K562 (cell line): ENCODE data around the gene PAQR4. TPM values are rescaled to one million over a fixed set of nuclear protein-coding genes. Genes with fewer than 3 reads are reported as not detected.

Source experiments
- HSF4 ChIP-seq: fragments of 250-450 bp; sonication (Bioruptor Pico); IDR thresholded peaks from 2 replicates; pipeline ENCODE4 v2.1.2; 2022; ENCODE audit warnings: mild to moderate bottlenecking, moderate library complexity, borderline replicate concordance
- KAT7 ChIP-seq: sonication (generic); formaldehyde crosslinking; IDR thresholded peaks from 2 replicates; pipeline ENCODE4 v1.8.0; 2022; ENCODE audit warnings: missing genetic modification reagents, mild to moderate bottlenecking, borderline replicate concordance
- KDM1A ChIP-seq, 2 experiments: fragments of 450-650 bp; IDR thresholded peaks; 2 replicates each; pipeline ENCODE4 v1.6.1; 2016; ENCODE audit warnings: mild to moderate bottlenecking in 2 of 2
- KLF10 ChIP-seq: fragments of 250-450 bp; sonication (Bioruptor Pico); IDR thresholded peaks from 2 replicates; pipeline ENCODE4 v1.6.1; 2021; ENCODE audit warnings: matching md5 sums
- NCOA1 ChIP-seq: fragments of 450-650 bp; IDR thresholded peaks from 2 replicates; pipeline ENCODE4 v1.6.1; 2016; ENCODE audit warnings: low read depth
- NFRKB ChIP-seq: fragments of 450-650 bp; IDR thresholded peaks from 2 replicates; pipeline ENCODE4 v1.6.1; 2016; ENCODE audit warnings: low read depth
- NKRF ChIP-seq: fragments of 450-650 bp; IDR thresholded peaks from 2 replicates; pipeline ENCODE4 v1.6.1; 2016; ENCODE audit warnings: borderline replicate concordance
- PURB ChIP-seq: sonication (generic); formaldehyde crosslinking; IDR thresholded peaks from 2 replicates; pipeline ENCODE4 v1.9.0; 2021; ENCODE audit warnings: low read depth, mild to moderate bottlenecking, missing genetic modification reagents
- RUNX1 ChIP-seq: sonication (generic); IDR thresholded peaks from 2 replicates; pipeline ENCODE4 v1.6.1; 2016; ENCODE audit warnings: antibody characterized with exemption, low read depth
- SRF ChIP-seq, 2 experiments: fragments of 250-450, 450-650 bp in 1 of 2; sonication (Bioruptor Pico) in 1 of 2; sonication (generic) in 1 of 2; formaldehyde crosslinking; IDR thresholded peaks; 2 replicates each; pipeline versions ENCODE4 v1.5.0 to v1.5.1; 2020 to 2022; ENCODE audit warnings: mild to moderate bottlenecking in 1 of 2, missing genetic modification reagents in 1 of 2
- ZBED1 ChIP-seq: IDR thresholded peaks from 2 replicates; pipeline ENCODE4 v1.6.1; 2014
- ZNF507 ChIP-seq: conservative IDR thresholded peaks from 2 replicates; pipeline ENCODE4 v1.6.1; 2017; ENCODE audit warnings: missing genetic modification characterization, missing compliant biosample characterization
- ZNF75A ChIP-seq: fragments of 450-650 bp; formaldehyde crosslinking; IDR thresholded peaks from 2 replicates; pipeline ENCODE4 v1.4.0; 2020; ENCODE audit warnings: mild to moderate bottlenecking
- ZZZ3 ChIP-seq: fragments of 450-650 bp; IDR thresholded peaks from 2 replicates; pipeline ENCODE4 v1.6.1; 2016; ENCODE audit warnings: antibody characterized with exemption, mild to moderate bottlenecking, moderate library complexity
- polyA plus RNA-seq, 8 experiments: library from polyadenylated mRNA; depleted of rRNA in 4 of 8; stranded (reverse) in 5 of 8; unstranded in 3 of 8; fragments of >200 nt; fragmentation: Nextera tagmentation in 2 of 8; fragmentation: Illumina TruSeq in 1 of 8; extraction: Ambion mirVana in 2 of 8; extraction: Trizol in 1 of 8; gene quantifications; 2 replicates each; pipeline versions ENCODE4 v1.2.1 to v1.2.3, GENCODE V29; 2011 to 2014; ENCODE audit warnings: inconsistent platforms in 1 of 8, missing spikeins in 1 of 8
- total RNA-seq, 7 experiments: library from RNA; depleted of rRNA in 6 of 7; stranded (reverse); fragments of >200 nt in 6 of 7; fragmentation: Illumina TruSeq in 2 of 7; extraction: Trizol in 2 of 7; gene quantifications; 2 replicates each; pipeline versions ENCODE4 v1.2.1 to v1.2.3, GENCODE V29; 2011 to 2021; ENCODE audit warnings: low replicate concordance in 1 of 7
- TF ChIP-seq, protein P1 (sequence below): fragments of 250-450 bp; sonication (Bioruptor Pico); IDR thresholded peaks from 2 replicates; pipeline ENCODE4 v1.4.0; 2020; ENCODE audit warnings: mild to moderate bottlenecking, moderate library complexity
- TF ChIP-seq, protein P2 (sequence below), 2 experiments: fragments of 450-650 bp; IDR thresholded peaks; 2 replicates each; pipeline ENCODE4 v1.6.1; 2018; ENCODE audit warnings: mild to moderate bottlenecking in 2 of 2, low read depth in 1 of 2; ENCODE audit not compliant: partially characterized antibody in 2 of 2
- TF ChIP-seq, protein P3 (sequence below): fragments of 250-450 bp; sonication (Bioruptor Pico); IDR thresholded peaks from 2 replicates; pipeline ENCODE4 v1.8.0; 2022; ENCODE audit warnings: moderate library complexity, mild to moderate bottlenecking, inconsistent platforms

PAQR4 gene
- total and polyA plus RNA-seq, 9 of the 15 experiments (the other 6 are each of a cell fraction or from before 2014, with no cell fraction given): 0.62 to 40.4 (median 19.5) TPM

DNA sequence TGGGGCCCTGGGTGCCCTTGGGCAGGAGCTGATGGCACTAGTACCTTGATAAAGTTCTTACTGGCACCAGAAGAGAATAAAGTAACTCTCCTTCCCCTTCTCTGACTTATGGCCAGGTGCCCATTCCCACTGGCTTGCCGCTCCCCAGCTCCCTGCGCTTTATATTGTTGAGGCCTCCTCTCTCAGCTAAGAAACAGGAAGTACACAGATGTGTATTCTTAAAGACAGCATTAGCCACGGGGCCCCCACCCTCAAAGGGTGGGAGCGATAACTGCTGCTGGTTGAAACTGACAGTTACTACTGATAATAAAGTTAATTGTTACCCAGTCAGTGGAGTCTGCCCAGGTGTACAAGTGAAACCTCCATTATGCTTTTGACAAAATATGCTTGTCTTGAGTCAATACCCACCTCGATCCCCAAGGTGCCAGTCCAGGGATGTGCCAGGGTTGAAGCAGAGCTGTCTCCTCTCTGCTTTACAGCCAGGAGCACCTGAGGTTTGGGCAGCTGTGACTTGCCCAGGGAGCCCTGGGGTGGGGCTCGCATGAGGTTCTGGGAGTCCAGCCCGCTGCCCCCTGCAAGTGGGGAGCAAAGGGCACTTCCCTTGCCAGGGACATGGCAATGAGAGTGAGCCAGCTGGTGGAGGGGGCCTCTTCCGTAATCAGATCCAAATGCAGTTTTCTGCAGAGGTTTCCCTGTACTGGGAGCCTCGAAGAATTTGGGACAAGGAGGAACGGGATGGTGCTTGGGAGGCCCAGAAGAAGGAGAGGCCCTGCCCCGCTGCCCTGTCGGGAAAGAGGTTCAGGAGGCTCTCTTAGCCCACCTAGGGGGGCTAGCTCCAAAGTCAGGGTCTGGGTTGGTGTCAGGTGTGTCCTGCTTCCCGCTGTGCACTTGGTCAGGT, 38.2 kb downstream of the PAQR4 start (continued):
- TF ChIP-seq, protein P1, sequence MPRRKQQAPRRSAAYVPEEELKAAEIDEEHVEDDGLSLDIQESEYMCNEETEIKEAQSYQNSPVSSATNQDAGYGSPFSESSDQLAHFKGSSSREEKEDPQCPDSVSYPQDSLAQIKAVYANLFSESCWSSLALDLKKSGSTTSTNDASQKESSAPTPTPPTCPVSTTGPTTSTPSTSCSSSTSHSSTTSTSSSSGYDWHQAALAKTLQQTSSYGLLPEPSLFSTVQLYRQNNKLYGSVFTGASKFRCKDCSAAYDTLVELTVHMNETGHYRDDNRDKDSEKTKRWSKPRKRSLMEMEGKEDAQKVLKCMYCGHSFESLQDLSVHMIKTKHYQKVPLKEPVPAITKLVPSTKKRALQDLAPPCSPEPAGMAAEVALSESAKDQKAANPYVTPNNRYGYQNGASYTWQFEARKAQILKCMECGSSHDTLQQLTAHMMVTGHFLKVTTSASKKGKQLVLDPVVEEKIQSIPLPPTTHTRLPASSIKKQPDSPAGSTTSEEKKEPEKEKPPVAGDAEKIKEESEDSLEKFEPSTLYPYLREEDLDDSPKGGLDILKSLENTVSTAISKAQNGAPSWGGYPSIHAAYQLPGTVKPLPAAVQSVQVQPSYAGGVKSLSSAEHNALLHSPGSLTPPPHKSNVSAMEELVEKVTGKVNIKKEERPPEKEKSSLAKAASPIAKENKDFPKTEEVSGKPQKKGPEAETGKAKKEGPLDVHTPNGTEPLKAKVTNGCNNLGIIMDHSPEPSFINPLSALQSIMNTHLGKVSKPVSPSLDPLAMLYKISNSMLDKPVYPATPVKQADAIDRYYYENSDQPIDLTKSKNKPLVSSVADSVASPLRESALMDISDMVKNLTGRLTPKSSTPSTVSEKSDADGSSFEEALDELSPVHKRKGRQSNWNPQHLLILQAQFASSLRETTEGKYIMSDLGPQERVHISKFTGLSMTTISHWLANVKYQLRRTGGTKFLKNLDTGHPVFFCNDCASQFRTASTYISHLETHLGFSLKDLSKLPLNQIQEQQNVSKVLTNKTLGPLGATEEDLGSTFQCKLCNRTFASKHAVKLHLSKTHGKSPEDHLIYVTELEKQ: no peak
- TF ChIP-seq ZZZ3: no peak
- TF ChIP-seq ZNF507: no peak
- TF ChIP-seq, protein P2, sequence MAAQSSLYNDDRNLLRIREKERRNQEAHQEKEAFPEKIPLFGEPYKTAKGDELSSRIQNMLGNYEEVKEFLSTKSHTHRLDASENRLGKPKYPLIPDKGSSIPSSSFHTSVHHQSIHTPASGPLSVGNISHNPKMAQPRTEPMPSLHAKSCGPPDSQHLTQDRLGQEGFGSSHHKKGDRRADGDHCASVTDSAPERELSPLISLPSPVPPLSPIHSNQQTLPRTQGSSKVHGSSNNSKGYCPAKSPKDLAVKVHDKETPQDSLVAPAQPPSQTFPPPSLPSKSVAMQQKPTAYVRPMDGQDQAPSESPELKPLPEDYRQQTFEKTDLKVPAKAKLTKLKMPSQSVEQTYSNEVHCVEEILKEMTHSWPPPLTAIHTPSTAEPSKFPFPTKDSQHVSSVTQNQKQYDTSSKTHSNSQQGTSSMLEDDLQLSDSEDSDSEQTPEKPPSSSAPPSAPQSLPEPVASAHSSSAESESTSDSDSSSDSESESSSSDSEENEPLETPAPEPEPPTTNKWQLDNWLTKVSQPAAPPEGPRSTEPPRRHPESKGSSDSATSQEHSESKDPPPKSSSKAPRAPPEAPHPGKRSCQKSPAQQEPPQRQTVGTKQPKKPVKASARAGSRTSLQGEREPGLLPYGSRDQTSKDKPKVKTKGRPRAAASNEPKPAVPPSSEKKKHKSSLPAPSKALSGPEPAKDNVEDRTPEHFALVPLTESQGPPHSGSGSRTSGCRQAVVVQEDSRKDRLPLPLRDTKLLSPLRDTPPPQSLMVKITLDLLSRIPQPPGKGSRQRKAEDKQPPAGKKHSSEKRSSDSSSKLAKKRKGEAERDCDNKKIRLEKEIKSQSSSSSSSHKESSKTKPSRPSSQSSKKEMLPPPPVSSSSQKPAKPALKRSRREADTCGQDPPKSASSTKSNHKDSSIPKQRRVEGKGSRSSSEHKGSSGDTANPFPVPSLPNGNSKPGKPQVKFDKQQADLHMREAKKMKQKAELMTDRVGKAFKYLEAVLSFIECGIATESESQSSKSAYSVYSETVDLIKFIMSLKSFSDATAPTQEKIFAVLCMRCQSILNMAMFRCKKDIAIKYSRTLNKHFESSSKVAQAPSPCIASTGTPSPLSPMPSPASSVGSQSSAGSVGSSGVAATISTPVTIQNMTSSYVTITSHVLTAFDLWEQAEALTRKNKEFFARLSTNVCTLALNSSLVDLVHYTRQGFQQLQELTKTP (IDR thresholded peaks at IDR 0.05; ENCODE audit: low read depth in 1 of 2, partially characterized antibody in 2 of 2): peak in 1 of 2 experiments; percentile 15
- TF ChIP-seq HSF4: peak; percentile 6; the same call in 1 of the 2 replicates
- TF ChIP-seq KLF10 (CRISPR knock-in tag): no peak
- TF ChIP-seq NCOA1: no peak
- TF ChIP-seq NKRF: no peak
- TF ChIP-seq, protein P3, sequence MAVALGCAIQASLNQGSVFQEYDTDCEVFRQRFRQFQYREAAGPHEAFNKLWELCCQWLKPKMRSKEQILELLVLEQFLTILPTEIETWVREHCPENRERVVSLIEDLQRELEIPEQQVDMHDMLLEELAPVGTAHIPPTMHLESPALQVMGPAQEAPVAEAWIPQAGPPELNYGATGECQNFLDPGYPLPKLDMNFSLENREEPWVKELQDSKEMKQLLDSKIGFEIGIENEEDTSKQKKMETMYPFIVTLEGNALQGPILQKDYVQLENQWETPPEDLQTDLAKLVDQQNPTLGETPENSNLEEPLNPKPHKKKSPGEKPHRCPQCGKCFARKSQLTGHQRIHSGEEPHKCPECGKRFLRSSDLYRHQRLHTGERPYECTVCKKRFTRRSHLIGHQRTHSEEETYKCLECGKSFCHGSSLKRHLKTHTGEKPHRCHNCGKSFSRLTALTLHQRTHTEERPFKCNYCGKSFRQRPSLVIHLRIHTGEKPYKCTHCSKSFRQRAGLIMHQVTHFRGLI (CRISPR knock-in tag): no peak
- TF ChIP-seq NFRKB: no peak; the same call in none of the 2 replicates
- no peak for TF ChIP-seq PURB (CRISPR knock-in tag)
- no peak for TF ChIP-seq ZBED1
- TF ChIP-seq ZNF75A (CRISPR knock-in tag): no peak
- no peak for TF ChIP-seq KDM1A (IDR thresholded peaks at IDR 0.05)
- TF ChIP-seq KAT7 (CRISPR knock-in tag): peak; percentile 42; the same call in 1 of the 2 replicates
- TF ChIP-seq RUNX1: no peak
- no peak for TF ChIP-seq SRF (CRISPR knock-in tag; IDR thresholded peaks at IDR 0.05)
